Liver (tissue), 9 donors: Measurements from ENCODE around the gene ACADS. TPM values are rescaled to one million over a fixed set of nuclear protein-coding genes. Genes with fewer than 3 reads are reported as not detected.

Experiments
- DNase-seq: peaks from one replicate; pipeline ENCODE4 v3.0.0-alpha.2; 2017; ENCODE audit warnings: low spot score
- H3K27ac ChIP-seq, 2 donors: one replicate each; pipeline ENCODE4 v1.7.0; 2013; ENCODE audit warnings: inconsistent platforms in 2 of 2, low read length in 2 of 2, control low read depth in 1 of 2, low read depth in 1 of 2, mild to moderate bottlenecking in 1 of 2
- H3K27me3 ChIP-seq, 4 donors: one replicate each; pipeline versions ENCODE4 v1.6.1 to v1.7.0; 2013; ENCODE audit warnings: low read length in 3 of 4, inconsistent platforms in 1 of 4, mild to moderate bottlenecking in 1 of 4, moderate library complexity in 1 of 4; ENCODE audit not compliant: control insufficient read depth in 4 of 4, insufficient read depth in 4 of 4
- H3K36me3 ChIP-seq, 4 donors: one replicate each; pipeline versions ENCODE4 v1.6.1 to v1.7.0; 2013; ENCODE audit warnings: low read length in 3 of 4, mild to moderate bottlenecking in 3 of 4, low read depth in 1 of 4, moderate library complexity in 1 of 4; ENCODE audit not compliant: control insufficient read depth in 4 of 4, insufficient read depth in 3 of 4
- H3K4me1 ChIP-seq, 4 donors: one replicate each; pipeline versions ENCODE4 v1.6.1 to v1.7.0; 2013; ENCODE audit warnings: low read length in 3 of 4, mild to moderate bottlenecking in 3 of 4, moderate library complexity in 1 of 4; ENCODE audit not compliant: control insufficient read depth in 4 of 4, insufficient read depth in 4 of 4
- H3K4me3 ChIP-seq, 3 donors: one replicate each; pipeline versions ENCODE4 v1.6.1 to v1.7.0; 2013; ENCODE audit warnings: low read length in 3 of 3, control low read depth in 1 of 3, low read depth in 1 of 3, mild to moderate bottlenecking in 1 of 3
- H3K9ac ChIP-seq, 2 donors: one replicate each; pipeline ENCODE4 v1.7.0; 2013; ENCODE audit warnings: low read length in 2 of 2, mild to moderate bottlenecking in 2 of 2, moderate library complexity in 2 of 2, control low read depth in 1 of 2, low read depth in 1 of 2
- H3K9me3 ChIP-seq, 4 donors: one replicate each; pipeline versions ENCODE4 v1.6.1 to v1.7.0; 2013; ENCODE audit warnings: low read length in 3 of 4; ENCODE audit not compliant: control insufficient read depth in 4 of 4
- EGR1 ChIP-seq, 2 donors: IDR thresholded peaks; 2 replicates each; pipeline ENCODE4 v1.6.1; 2016 to 2018; ENCODE audit warnings: antibody characterized with exemption in 2 of 2, low read depth in 2 of 2
- GABPA ChIP-seq, 2 donors: IDR thresholded peaks in 1 of 2; conservative IDR thresholded peaks in 1 of 2; 2 replicates each; pipeline ENCODE4 v1.6.1; 2016; ENCODE audit warnings: antibody characterized with exemption in 2 of 2, mild to moderate bottlenecking in 1 of 2, moderate library complexity in 1 of 2
- HNF4G ChIP-seq: IDR thresholded peaks from 2 replicates; pipeline ENCODE4 v1.6.1; 2016; ENCODE audit warnings: antibody characterized with exemption
- NR2F2 ChIP-seq: IDR thresholded peaks from 2 replicates; pipeline ENCODE4 v1.6.1; 2016; ENCODE audit warnings: antibody characterized with exemption
- RAD21 ChIP-seq, 2 donors: IDR thresholded peaks; 2 replicates each; pipeline ENCODE4 v1.6.1; 2016; ENCODE audit warnings: antibody characterized with exemption in 2 of 2, mild to moderate bottlenecking in 2 of 2
- RXRA ChIP-seq, 2 donors: IDR thresholded peaks; 2 replicates each; pipeline ENCODE4 v1.6.1; 2017 to 2018; ENCODE audit warnings: antibody characterized with exemption in 2 of 2, mild to moderate bottlenecking in 1 of 2
- WGBS: extraction: QIAGEN DNeasy Blood & Tissue Kit; methylation state at CpG from one replicate; pipeline ENCODE4 v1.1.7; 2013; 5-methylcytosine and 5-hydroxymethylcytosine counted together
- polyA plus RNA-seq, 2 donors: library from polyadenylated mRNA; stranded (reverse) in 1 of 2; unstranded in 1 of 2; fragments of 200-250 nt in 1 of 2; fragments of >200 nt in 1 of 2; fragmentation: Nextera tagmentation in 1 of 2; extraction: Ambion mirVana in 1 of 2; gene quantifications; one replicate each; pipeline versions ENCODE4 v1.2.1 to v1.2.3, GENCODE V29; 2013 to 2015
- total RNA-seq, 2 donors: library from RNA; depleted of rRNA; stranded (reverse); fragments of >200 nt; gene quantifications; one replicate each; pipeline ENCODE4 v1.2.3, GENCODE V29; 2014
- TF ChIP-seq, protein P1 (sequence below): fragments of 150-350 bp; IDR thresholded peaks from 2 replicates; pipeline ENCODE4 v1.5.1; 2017; ENCODE audit warnings: improper control_type of control experiment, low read depth, low read length; ENCODE audit not compliant: missing input control
- TF ChIP-seq, protein P2 (sequence below): IDR thresholded peaks from 2 replicates; pipeline ENCODE4 v1.6.1; 2016; ENCODE audit warnings: antibody characterized with exemption
- TF ChIP-seq, protein P3 (sequence below): IDR thresholded peaks from 2 replicates; pipeline ENCODE4 v1.6.1; 2016; ENCODE audit warnings: antibody characterized with exemption
- donor health status: healthy.
- donor health status: healthy.
- donor health status: healthy.
- donor health status: healthy.
- donor health status: healthy.

ACADS gene
- total and polyA plus RNA-seq, 4 donors, result 54.2 to 162 (median 127) TPM

DNA sequence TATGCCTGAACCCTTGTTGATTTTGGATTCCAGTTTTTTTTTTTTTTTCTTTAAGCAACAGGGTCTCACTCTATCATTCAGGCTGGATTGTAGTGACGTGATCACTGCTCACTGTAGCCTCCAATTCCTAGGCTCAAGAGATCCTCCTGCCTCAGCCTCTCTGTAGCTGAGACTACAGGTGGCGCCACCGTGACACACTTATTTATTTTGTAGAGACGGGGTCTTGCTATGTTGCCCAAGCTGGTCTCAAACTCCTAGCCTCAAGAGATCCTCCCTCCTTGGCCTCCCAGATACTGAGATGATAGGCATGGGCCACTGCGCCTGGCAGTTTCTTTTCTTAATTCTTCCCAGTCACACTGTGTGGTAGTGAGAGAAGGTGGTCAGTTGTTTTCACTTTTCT, 25.2 kb downstream of the ACADS start (continued):
- TF ChIP-seq, protein P1, sequence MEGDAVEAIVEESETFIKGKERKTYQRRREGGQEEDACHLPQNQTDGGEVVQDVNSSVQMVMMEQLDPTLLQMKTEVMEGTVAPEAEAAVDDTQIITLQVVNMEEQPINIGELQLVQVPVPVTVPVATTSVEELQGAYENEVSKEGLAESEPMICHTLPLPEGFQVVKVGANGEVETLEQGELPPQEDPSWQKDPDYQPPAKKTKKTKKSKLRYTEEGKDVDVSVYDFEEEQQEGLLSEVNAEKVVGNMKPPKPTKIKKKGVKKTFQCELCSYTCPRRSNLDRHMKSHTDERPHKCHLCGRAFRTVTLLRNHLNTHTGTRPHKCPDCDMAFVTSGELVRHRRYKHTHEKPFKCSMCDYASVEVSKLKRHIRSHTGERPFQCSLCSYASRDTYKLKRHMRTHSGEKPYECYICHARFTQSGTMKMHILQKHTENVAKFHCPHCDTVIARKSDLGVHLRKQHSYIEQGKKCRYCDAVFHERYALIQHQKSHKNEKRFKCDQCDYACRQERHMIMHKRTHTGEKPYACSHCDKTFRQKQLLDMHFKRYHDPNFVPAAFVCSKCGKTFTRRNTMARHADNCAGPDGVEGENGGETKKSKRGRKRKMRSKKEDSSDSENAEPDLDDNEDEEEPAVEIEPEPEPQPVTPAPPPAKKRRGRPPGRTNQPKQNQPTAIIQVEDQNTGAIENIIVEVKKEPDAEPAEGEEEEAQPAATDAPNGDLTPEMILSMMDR, result no peak
- TF ChIP-seq HNF4G (no peak), GABPA (IDR thresholded peaks at IDR 0.05 in 1 of 2, conservative IDR thresholded peaks at IDR 0.05 in 1 of 2) (no peak)
- TF ChIP-seq, protein P2, sequence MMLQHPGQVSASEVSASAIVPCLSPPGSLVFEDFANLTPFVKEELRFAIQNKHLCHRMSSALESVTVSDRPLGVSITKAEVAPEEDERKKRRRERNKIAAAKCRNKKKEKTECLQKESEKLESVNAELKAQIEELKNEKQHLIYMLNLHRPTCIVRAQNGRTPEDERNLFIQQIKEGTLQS, result no peak

DNA sequence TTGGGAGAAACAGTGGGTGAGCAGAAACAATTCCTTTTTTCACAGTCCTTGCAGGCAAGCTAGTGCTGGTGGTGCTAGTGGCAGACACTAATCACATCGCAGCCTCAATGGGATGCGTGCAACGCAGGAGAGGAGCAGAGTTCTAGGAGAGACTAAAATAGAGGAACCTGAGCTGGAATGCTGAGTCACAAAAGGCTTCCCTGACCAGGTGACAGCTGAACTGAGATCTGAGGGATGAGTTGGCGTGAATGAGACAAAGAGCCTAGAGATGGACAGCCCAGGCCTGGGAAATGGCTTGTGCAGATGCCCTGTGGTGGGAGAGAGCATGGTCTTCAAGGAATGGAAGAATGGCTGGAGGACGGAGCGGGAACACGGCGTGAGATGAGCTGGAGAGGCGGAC, 25.8 kb downstream of the ACADS start:
- Histone ChIP-seq H3K27me3 (no peaks in the 10 kb centered on the region), H3K9ac (no peak overlapping the region), H3K9me3 (peaks cover 0 to 1% (median 0%) of the 10 kb centered on the region in 4 donors), H3K27ac (no peak overlapping the region), H3K36me3 (no peaks in the 10 kb centered on the region), H3K4me3 (no peak overlapping the region), H3K4me1 (peaks cover 0 to 2% (median 0%) of the 10 kb centered on the region in 4 donors)
- TF ChIP-seq, protein P1, result no peak
- DNase-seq, result no peak
- 98% methylated on average over 9 of the region's 9 CpGs for WGBS

DNA sequence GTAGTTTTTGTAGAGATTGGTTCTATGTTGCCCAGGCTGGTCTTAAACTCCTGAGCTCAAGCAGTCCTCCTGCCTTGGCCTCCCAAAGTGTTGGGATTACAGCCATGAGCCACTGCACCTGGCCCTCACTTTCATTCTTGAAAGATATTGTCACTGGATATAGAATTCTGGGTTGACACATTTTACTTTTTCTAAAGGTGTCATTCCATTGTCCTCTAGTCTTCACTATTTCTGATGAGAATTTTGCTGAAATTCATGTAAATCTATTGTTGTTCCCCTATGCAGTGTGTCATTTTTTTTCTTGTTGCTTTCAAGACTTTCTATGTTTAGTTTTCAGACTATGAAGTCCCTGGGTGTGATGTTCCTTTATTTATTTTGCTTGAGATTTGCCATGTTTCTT, 29.2 kb downstream of the ACADS start:
- DNase-seq, result no peak
- no peaks in the 10 kb centered on the region for H3K27me3 ChIP-seq
- TF ChIP-seq EGR1 (IDR thresholded peaks at IDR 0.05; ENCODE audit: low read depth in 2 of 2) (no peak), RXRA (IDR thresholded peaks at IDR 0.05) (no peak), NR2F2 (no peak), RAD21 (IDR thresholded peaks at IDR 0.05) (no peak)
- TF ChIP-seq, protein P3, sequence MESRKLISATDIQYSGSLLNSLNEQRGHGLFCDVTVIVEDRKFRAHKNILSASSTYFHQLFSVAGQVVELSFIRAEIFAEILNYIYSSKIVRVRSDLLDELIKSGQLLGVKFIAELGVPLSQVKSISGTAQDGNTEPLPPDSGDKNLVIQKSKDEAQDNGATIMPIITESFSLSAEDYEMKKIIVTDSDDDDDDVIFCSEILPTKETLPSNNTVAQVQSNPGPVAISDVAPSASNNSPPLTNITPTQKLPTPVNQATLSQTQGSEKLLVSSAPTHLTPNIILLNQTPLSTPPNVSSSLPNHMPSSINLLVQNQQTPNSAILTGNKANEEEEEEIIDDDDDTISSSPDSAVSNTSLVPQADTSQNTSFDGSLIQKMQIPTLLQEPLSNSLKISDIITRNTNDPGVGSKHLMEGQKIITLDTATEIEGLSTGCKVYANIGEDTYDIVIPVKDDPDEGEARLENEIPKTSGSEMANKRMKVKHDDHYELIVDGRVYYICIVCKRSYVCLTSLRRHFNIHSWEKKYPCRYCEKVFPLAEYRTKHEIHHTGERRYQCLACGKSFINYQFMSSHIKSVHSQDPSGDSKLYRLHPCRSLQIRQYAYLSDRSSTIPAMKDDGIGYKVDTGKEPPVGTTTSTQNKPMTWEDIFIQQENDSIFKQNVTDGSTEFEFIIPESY, result no peak
- no peak overlapping the region for H3K9ac ChIP-seq
- peaks cover 0 to 1% (median 0%) of the 10 kb centered on the region in 4 donors for H3K9me3 ChIP-seq
- no peak overlapping the region for H3K4me3 ChIP-seq
- no peak overlapping the region for H3K27ac ChIP-seq
- H3K4me1 ChIP-seq, result no peaks in the 10 kb centered on the region
- H3K36me3 ChIP-seq, result no peaks in the 10 kb centered on the region

DNA sequence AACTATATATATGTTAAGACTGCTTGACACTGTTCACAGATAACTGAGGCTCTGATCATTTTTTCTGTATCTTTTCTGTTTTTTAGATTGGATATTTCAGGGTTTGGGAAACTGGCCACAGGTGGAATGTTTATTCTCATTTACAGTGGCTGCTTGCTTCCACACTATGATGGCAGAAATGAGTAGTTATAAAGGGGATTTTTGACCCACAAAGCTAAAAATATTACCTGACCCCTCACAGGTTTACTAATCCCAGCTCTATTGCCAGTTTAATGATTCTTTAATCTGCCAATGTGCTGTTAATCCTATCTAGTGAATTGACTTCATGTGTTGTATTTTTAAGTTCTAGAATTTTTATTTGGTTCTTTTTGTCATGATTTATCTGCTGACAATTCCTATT, 29.6 kb downstream of the ACADS start:
- no peak for TF ChIP-seq RAD21 (IDR thresholded peaks at IDR 0.05)
- no peak overlapping the region for H3K4me3 ChIP-seq
- no peak for DNase-seq
- peaks cover 0 to 1% (median 0%) of the 10 kb centered on the region in 4 donors for H3K9me3 ChIP-seq
- H3K4me1 ChIP-seq, result no peaks in the 10 kb centered on the region
- no peaks in the 10 kb centered on the region for H3K27me3 ChIP-seq
- H3K9ac ChIP-seq, result no peak overlapping the region
- H3K27ac ChIP-seq, result no peak overlapping the region
- no peaks in the 10 kb centered on the region for H3K36me3 ChIP-seq
